GM21786 (cell line): ENCODE results near the gene CXCL14.
"Not testable (repeated sequence)": the region's sequence is repeated elsewhere in the genome, so short reads cannot be mapped to it uniquely, and the experiment has no call there.

Source experiments
- ATAC-seq: cut with Tn5 transposase; IDR thresholded peaks from one replicate; pipeline ENCODE4 v1.9.1; 2021; ENCODE audit not compliant: unreplicated experiment

CXCL14 gene

GRCh38 chr5:135545099-135545498, 33.7 kb downstream of the CXCL14 start:
- no peak for ATAC-seq

- no peak for ATAC-seq
These were observed 35.1 kb downstream of the CXCL14 start for GRCh38 chr5:135543485-135544304.

DNA sequence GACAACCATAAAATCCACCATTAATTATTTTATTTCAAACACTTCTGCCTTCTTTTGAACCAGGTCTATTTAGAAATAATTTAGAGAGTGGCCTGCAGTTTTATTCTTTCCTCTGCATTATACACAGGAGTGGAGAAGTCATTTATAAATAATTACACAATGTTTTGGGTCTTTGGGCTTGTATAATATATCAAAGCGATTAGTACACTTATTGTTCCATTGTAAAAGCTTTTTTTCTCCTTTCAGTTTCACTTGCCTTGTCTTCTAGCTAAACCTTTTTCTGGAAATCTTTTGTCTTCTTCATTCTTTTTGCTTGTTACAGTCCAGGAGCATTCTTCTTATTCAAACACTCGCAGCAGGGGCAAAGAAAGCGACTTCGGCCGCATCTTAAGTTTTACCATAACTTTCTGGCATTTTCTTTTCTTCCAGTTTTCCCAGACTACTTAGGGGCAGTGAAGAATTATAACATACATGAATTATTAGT, 35.7 kb downstream of the CXCL14 start:
- no peak for ATAC-seq

- ATAC-seq: no peak
These were observed 36.8 kb downstream of the CXCL14 start for GRCh38 chr5:135541807-135542502.

GRCh38 chr5:135539430-135540005, 39.3 kb downstream of the CXCL14 start:
- no peak for ATAC-seq

DNA sequence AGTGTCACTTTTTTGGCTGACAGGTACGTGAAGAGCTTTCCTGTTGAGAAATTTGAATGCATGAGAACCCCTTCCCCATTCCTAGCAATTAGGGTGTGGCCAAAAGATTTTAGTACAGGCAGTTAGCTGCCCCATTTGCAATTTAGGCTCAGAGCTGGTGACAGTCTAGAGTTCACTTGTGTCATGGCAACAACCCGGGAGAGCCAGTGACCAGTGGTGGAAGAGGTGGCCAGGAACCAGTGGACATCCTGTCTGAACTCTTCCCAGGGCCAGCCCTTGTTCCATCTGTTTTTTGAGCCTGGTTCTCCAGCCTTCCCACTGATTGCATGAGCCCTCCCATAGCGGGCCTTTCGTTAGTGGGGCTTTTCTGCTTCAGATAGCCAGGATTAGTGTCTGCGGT, 40.5 kb downstream of the CXCL14 start:
- no peak for ATAC-seq

- no peak for ATAC-seq
These were observed 41.0 kb downstream of the CXCL14 start for GRCh38 chr5:135537745-135538144.

DNA sequence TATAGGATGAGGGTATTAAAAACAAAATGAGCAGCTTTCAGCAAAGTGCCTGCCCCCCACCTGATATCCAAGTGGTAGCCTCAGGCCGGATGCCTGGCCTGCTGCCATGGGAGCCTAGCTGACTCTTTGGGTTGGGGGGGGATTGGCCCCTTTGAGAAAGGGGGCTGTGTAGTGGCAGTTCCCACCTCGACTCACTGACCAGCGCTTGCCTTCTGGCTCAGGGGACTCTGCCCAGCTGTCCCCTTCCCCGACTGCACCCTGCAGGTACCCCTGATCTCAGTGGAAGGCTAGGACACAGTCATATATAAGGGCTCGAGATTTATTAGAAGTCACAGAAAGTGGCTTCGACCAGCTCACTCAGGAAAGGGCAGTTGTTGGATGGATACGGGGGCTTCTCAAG, 41.5 kb downstream of the CXCL14 start:
- no peak for ATAC-seq

- ATAC-seq: no peak
These were observed 42.7 kb downstream of the CXCL14 start, which contains the start of gene NEUROG1 for GRCh38 chr5:135535820-135536801. Gene NEUROG1, minus strand, starts transcription at chr5:135535964. Its CDS starts 274 bp downstream, at chr5:135535690.

- ATAC-seq: no peak
These were observed 43.4 kb downstream of the CXCL14 start for GRCh38 chr5:135535420-135535819.

- no peak for ATAC-seq
These were observed 44.0 kb downstream of the CXCL14 start for GRCh38 chr5:135534609-135535419.

DNA sequence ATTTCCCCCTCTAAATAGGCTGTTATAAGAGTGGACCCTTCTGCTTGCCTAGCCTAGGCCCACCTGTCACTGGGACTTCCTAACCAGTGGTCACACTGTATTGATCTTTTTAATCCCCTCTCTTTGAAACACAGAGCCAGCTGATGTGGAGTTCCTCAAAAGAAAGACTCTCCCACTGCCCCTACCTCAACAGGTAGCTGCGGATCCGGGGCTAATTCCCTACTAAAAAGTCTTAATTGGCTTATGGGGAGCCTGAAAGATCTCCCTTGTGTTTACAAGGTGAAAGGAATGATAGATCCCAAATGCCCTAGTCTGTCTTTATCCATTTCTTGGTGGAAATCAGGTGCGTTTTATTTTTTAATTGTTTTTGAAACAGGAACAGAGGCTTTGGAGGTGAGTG, 45.0 kb downstream of the CXCL14 start:
- no peak for ATAC-seq

DNA sequence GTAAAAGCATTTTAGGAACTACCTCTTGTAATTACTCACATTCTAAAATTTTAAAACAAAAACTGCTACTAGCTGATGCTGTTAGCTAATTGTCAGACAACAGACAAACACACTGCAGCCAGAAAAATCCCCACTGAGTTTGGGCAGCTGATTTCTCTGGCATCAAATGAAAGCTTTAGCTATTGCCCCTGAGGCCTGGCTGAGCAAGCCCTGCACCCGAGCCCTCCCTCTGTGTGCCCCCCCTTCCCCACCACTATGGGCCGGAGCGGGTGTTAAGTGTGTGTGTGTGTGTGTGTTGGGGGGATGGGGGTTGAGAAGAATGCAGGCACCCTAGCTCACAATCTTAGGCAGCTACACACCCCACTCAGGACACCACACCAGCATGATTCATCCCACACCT, 45.5 kb downstream of the CXCL14 start:
- ATAC-seq: no peak

- ATAC-seq: not testable (repeated sequence)
These were observed 49.2 kb downstream of the CXCL14 start for GRCh38 chr5:135529576-135529975.

GRCh38 chr5:135526924-135527323, 51.9 kb downstream of the CXCL14 start:
- ATAC-seq: no peak

- ATAC-seq: no peak
These were observed 56.8 kb downstream of the CXCL14 start for GRCh38 chr5:135521964-135522363.
